Measurements from ENCODE around the gene FLVCR1. TPM values are rescaled to one million over a fixed set of nuclear protein-coding genes. Genes with fewer than 3 reads are reported as not detected.

FLVCR1 gene
- total RNA-seq, 1 donor from 2014 or later, result 8.9 TPM

GRCh38 chr1:212945463-212946160 is 87.5 kb downstream of the FLVCR1 start:
- no peak for DNase-seq (ENCODE audit: low read depth, low spot score)

DNA sequence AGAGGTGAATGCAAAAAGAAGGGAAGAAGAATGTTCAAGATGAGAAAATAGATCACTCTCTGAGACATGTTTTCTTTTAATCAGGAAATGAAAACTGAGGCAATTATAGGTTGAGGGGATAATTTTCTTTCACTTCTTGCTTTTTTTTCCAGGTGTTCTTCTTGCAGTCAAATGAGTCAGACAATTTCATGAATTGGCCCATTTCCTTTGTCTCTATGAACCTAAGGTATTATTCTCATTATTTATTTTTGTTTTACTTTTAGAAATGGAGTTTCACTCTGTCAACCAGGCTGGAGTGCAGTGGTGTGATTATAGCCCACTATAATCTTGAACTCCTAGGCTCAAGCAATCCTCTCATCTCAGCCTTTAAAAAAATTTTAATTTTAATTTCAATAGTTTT is 88.8 kb downstream of the FLVCR1 start:
- DNase-seq (ENCODE audit: low read depth, low spot score), result no peak

Other genes starting within 250 kb of the FLVCR1 start
- gene ATF3, start 249.5 kb upstream of the FLVCR1 start, total RNA-seq, result 1.8 and 2.6 TPM in 2 replicates
- gene BATF3, start 158.4 kb upstream of the FLVCR1 start, total RNA-seq, result 2.6 and 3.0 TPM in 2 replicates
- 28.0 and 49.5 TPM in 2 replicates for gene NSL1, start 66.5 kb upstream of the FLVCR1 start, total RNA-seq
- 10.9 and 12.7 TPM in 2 replicates for gene TATDN3, start 66.4 kb upstream of the FLVCR1 start, total RNA-seq
- not detected in 2 replicates for gene SPATA45, start 10.6 kb upstream of the FLVCR1 start, total RNA-seq
- 0.07 and 0.14 TPM in 2 replicates for gene VASH2, start 92.3 kb downstream of the FLVCR1 start, total RNA-seq
- gene ANGEL2, start 157.6 kb downstream of the FLVCR1 start, total RNA-seq, result 46.4 and 50.8 TPM in 2 replicates
- 19.7 and 23.4 TPM in 2 replicates for gene RPS6KC1, start 193.0 kb downstream of the FLVCR1 start, total RNA-seq